Heart left ventricle (tissue), 16 donors: ENCODE measurements around the gene TMEM40. TPM values are rescaled to one million over a fixed set of nuclear protein-coding genes. Genes with fewer than 3 reads are reported as not detected.

Experiments
- ATAC-seq, 4 donors: fragments of 200-7000 bp; cut with Tn5 transposase; one replicate each; pipeline ENCODE4 v1.9.1; 2020 to 2022; ENCODE audit warnings: moderate library complexity in 4 of 4, mild to moderate bottlenecking in 3 of 4, moderate number of reproducible peaks in 1 of 4
- DNase-seq, 5 donors: peaks; one replicate each; pipeline ENCODE4 v3.0.0-alpha.2; 2020
- H3K27ac ChIP-seq, 12 donors: fragments of 200-600 bp; sonication (generic) in 4 of 12; one replicate each; pipeline versions ENCODE4 v1.5.0 to v1.8.0; 2016 to 2022; ENCODE audit warnings: mild to moderate bottlenecking in 2 of 12
- H3K27me3 ChIP-seq, 9 donors: fragments of 200-600 bp; sonication (generic) in 2 of 9; one replicate each; pipeline versions ENCODE4 v1.5.1 to v1.8.0; 2016 to 2022; ENCODE audit warnings: mild to moderate bottlenecking in 3 of 9
- H3K36me3 ChIP-seq, 9 donors: fragments of 200-600 bp; sonication (generic) in 2 of 9; one replicate each; pipeline versions ENCODE4 v1.5.0 to v1.8.0; 2018 to 2022; ENCODE audit warnings: mild to moderate bottlenecking in 2 of 9
- H3K4me1 ChIP-seq, 12 donors: fragments of 200-600 bp; sonication (generic) in 4 of 12; one replicate each; pipeline versions ENCODE4 v1.5.0 to v1.8.0; 2016 to 2022; ENCODE audit warnings: mild to moderate bottlenecking in 3 of 12
- H3K4me3 ChIP-seq, 12 donors: fragments of 200-600 bp; sonication (generic) in 4 of 12; one replicate each; pipeline versions ENCODE4 v1.5.0 to v1.8.0; 2017 to 2022; ENCODE audit warnings: mild to moderate bottlenecking in 9 of 12, moderate library complexity in 4 of 12
- H3K9me3 ChIP-seq, 12 donors: fragments of 200-600 bp; sonication (generic) in 4 of 12; one replicate each; pipeline versions ENCODE4 v1.5.0 to v1.8.0; 2016 to 2022; ENCODE audit warnings: mild to moderate bottlenecking in 1 of 12
- POLR2A ChIP-seq, 2 donors: fragments of 450-650 bp; IDR thresholded peaks; one replicate each; pipeline ENCODE4 v1.6.1; 2017; ENCODE audit warnings: antibody characterized with exemption in 2 of 2, mild to moderate bottlenecking in 2 of 2, moderate library complexity in 2 of 2
- WGBS, 4 donors: extraction: QIAGEN DNeasy Blood & Tissue Kit in 2 of 4; methylation state at CpG; one replicate each; pipeline versions ENCODE4 v1.1.5 to v1.1.7; 2013 to 2018; 5-methylcytosine and 5-hydroxymethylcytosine counted together
- intact Hi-C, 10 donors: fragments of 100-400 bp; cut with DNase I; formaldehyde crosslinking; loops; one replicate each; pipeline versions ENCODE4 v1.11.1 to v1.14.2; 2022
- polyA plus RNA-seq, 2 donors: library from polyadenylated mRNA; stranded (reverse); fragments of 200-250 nt; gene quantifications; one replicate each; pipeline ENCODE4 v1.2.3, GENCODE V29; 2013
- total RNA-seq, 9 donors: library from RNA; depleted of rRNA in 2 of 9; stranded (reverse); fragments of >200 nt in 2 of 9; fragmentation: NEBNext Ultra II Directional in 3 of 9; extraction: Animal tissue kit (Norgen Biotek cat#: 25700) in 3 of 9; gene quantifications; one replicate each; pipeline versions ENCODE4 v1.1.0 to v1.2.4, GENCODE V29; 2016 to 2023
- TF ChIP-seq, protein P1 (sequence below), 12 donors: fragments of 200-600 bp; sonication (generic) in 4 of 12; IDR thresholded peaks; one replicate each; pipeline versions ENCODE4 v1.5.0 to v1.8.0; 2018 to 2022; ENCODE audit warnings: antibody characterized with exemption in 12 of 12, mild to moderate bottlenecking in 5 of 12
- donor health status: ischemic (EF 13 %, LVEDD 7.1; RV severe dilation, severe dysfunction).
- donor health status: healthy with polysubstance abuse.
- donor health status: DM: no; HTN: yes; CAD: no.
- donor health status: DM: no; HTN: no; CAD: no.
- donor health status: ischemic (EF 25% LVEDD 6.9; RV normal size, moderate dysfunction).
- donor health status: ischemic (EF 25% LVEDD 5.7; RV mildly dilated, moderate dysfunction).
- donor health status: healthy.
- donor health status: DM: yes; HTN: yes; CAD: no.
- donor health status: ischemic (EF 35%, LVEDD 5.7; RV mildly dilated, moderate dysfunction).
- donor health status: nonischemic (EF 11% LVEDD 7.7; RV severe dilation, severe dysfunction).
- donor health status: DM: yes; HTN: yes; CAD: no.
- donor health status: PGD.
- donor health status: ischemic (EF 29% LVEDD 5.4; RV normal size, mild dysfunction).
- donor health status: nonischemic (EF 23%, LVEDD 6.1; RV moderate dilation, normal function).

The TMEM40 gene
- total and polyA plus RNA-seq, 11 donors, result 0.82 to 10.5 (median 2.9) TPM; not detected in 1

DNA sequence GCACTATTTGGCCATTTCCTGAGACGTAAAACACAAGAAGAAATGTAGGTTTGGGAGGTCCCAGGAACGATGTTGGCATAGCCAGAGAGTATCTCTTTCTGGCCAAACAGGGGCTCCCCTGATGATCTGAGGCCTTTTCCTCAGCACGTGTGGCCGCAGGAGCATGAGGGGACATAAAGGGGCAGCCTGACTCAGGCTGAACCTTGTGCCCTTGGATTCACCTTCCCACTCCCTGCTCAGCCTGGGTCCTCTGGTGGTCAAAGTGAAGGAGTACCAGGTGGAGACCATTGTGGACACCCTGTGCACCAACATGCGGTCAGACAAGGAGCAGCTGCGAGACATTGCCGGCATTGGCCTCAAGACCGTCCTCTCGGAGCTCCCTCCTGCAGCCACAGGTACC lies 48.0 kb upstream of the TMEM40 start:
- Histone ChIP-seq H3K9me3 (no peaks in the 10 kb centered on the region), H3K4me1 (peaks cover 0 to 42% (median 17%) of the 10 kb centered on the region in 12 donors), H3K27ac (peak overlapping the region in 10 of 12 donors; percentile 10 to 72 (median 42)), H3K4me3 (no peak overlapping the region), H3K27me3 (no peaks in the 10 kb centered on the region), H3K36me3 (peaks cover 0 to 57% (median 37%) of the 10 kb centered on the region in 9 donors)
- DNase-seq (no peak), ATAC-seq (no peak)
- 84 to 91% (median 89%) methylated on average over 9 of the region's 9 CpGs for WGBS, 4 donors
- intact Hi-C loops, result loop anchor here in 3 of 10 donors (10.0 kb wide), 2 partner anchors 102 to 312 kb away; no protein-coding TSS in a partner anchor
- no peak for TF ChIP-seq POLR2A (IDR thresholded peaks at IDR 0.05)
- TF ChIP-seq, protein P1, sequence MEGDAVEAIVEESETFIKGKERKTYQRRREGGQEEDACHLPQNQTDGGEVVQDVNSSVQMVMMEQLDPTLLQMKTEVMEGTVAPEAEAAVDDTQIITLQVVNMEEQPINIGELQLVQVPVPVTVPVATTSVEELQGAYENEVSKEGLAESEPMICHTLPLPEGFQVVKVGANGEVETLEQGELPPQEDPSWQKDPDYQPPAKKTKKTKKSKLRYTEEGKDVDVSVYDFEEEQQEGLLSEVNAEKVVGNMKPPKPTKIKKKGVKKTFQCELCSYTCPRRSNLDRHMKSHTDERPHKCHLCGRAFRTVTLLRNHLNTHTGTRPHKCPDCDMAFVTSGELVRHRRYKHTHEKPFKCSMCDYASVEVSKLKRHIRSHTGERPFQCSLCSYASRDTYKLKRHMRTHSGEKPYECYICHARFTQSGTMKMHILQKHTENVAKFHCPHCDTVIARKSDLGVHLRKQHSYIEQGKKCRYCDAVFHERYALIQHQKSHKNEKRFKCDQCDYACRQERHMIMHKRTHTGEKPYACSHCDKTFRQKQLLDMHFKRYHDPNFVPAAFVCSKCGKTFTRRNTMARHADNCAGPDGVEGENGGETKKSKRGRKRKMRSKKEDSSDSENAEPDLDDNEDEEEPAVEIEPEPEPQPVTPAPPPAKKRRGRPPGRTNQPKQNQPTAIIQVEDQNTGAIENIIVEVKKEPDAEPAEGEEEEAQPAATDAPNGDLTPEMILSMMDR (IDR thresholded peaks at IDR 0.05), result peak in 1 of 12 donors; percentile 2

DNA sequence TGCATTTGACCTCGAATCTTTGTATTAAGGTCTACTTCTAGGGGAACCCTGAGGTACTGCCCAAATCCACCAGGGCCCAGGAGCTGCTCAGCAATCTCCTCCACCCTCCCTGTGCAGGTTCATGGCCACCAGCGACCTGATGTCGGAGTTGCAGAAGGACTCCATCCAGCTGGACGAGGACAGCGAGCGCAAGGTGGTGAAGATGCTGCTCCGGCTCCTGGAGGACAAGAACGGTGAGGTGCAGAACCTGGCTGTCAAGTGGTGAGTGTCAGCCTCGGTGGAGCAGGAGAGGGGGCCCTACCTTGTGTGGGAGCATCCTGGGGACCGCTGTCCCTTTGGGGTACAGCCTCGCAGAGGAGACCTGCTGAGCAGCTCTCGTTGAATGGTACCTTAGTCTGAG lies 44.3 kb upstream of the TMEM40 start:
- TF ChIP-seq, protein P1 (IDR thresholded peaks at IDR 0.05), result no peak
- no peak for TF ChIP-seq POLR2A (IDR thresholded peaks at IDR 0.05)
- DNase-seq (no peak), ATAC-seq (no peak)
- Histone ChIP-seq H3K4me3 (no peak overlapping the region), H3K4me1 (peaks cover 0 to 50% (median 7%) of the 10 kb centered on the region in 12 donors), H3K27me3 (no peaks in the 10 kb centered on the region), H3K36me3 (peaks cover 0 to 54% (median 37%) of the 10 kb centered on the region in 9 donors), H3K9me3 (no peaks in the 10 kb centered on the region), H3K27ac (no peak overlapping the region)
- WGBS, 4 donors, result 93 to 98% (median 97%) methylated on average over 12 of the region's 12 CpGs
- intact Hi-C loops, result loop anchor here in 3 of 10 donors (10.0 kb wide), 2 partner anchors 99 to 309 kb away; no protein-coding TSS in a partner anchor

- H3K4me3 ChIP-seq, result no peak overlapping the region
- H3K9me3 ChIP-seq, result no peaks in the 10 kb centered on the region
- H3K27ac ChIP-seq, result peak overlapping the region in 10 of 12 donors; percentile 83 to 97 (median 90)
- H3K4me1 ChIP-seq, result peaks cover 0 to 55% (median 9%) of the 10 kb centered on the region in 12 donors
- H3K27me3 ChIP-seq, result no peaks in the 10 kb centered on the region
- intact Hi-C loops, result loop anchor here in 4 of 10 donors (5.0 to 10.0 kb wide), 4 partner anchors 38 to 305 kb away; partner anchors contain the start of gene RAF1 (in 1 of the 4)
- TF ChIP-seq, protein P1 (IDR thresholded peaks at IDR 0.05), result no peak
- ATAC-seq, result no peak
- 67 to 79% (median 76%) methylated on average over 7 of the region's 7 CpGs for WGBS, 4 donors
- no peak for DNase-seq
- H3K36me3 ChIP-seq, result peaks cover 0 to 21% (median 16%) of the 10 kb centered on the region in 9 donors
Measured at GRCh38 chr3:12799525-12800440, 40.7 kb upstream of the TMEM40 start.
